MM.1S (cell line): ENCODE data around the gene HIGD1B.
A peak's percentile ranks its signal among the peaks of the same experiment; 100 is the strongest.

Source experiments
- DNase-seq: peaks from one replicate; pipeline ENCODE4 v3.0.0-alpha.2; 2015
- H2AFZ ChIP-seq: fragments of 300-600 bp; sonication (generic); 2 replicates; pipeline ENCODE4 v1.6.0; 2016; ENCODE audit warnings: antibody characterized with exemption, low read length
- H3F3A ChIP-seq: fragments of 300-600 bp; sonication (generic); 2 replicates; pipeline ENCODE4 v1.6.1; 2016; ENCODE audit warnings: mild to moderate bottlenecking, antibody characterized with exemption, low read length, moderate library complexity, mixed read lengths; ENCODE audit not compliant: insufficient read depth
- H3K27ac ChIP-seq: fragments of 300-600 bp; sonication (generic); 2 replicates; pipeline ENCODE4 v1.5.1; 2016; ENCODE audit warnings: mild to moderate bottlenecking, low read length
- H3K27me3 ChIP-seq: fragments of 300-600 bp; sonication (generic); replicated peaks from 2 replicates; pipeline ENCODE4 v1.6.0; 2016; ENCODE audit warnings: low read length; ENCODE audit not compliant: insufficient read depth
- H3K36me3 ChIP-seq: fragments of 300-600 bp; sonication (generic); replicated peaks from 2 replicates; pipeline ENCODE4 v1.6.1; 2016; ENCODE audit warnings: mild to moderate bottlenecking, low read length, mixed read lengths; ENCODE audit not compliant: insufficient read depth
- H3K4me1 ChIP-seq: fragments of 300-600 bp; sonication (generic); 2 replicates; pipeline ENCODE4 v1.6.1; 2016; ENCODE audit warnings: low read length, mixed read lengths
- H3K4me2 ChIP-seq: fragments of 300-600 bp; sonication (generic); 2 replicates; pipeline ENCODE4 v1.6.0; 2016; ENCODE audit warnings: low read depth, low read length
- H3K4me3 ChIP-seq: fragments of 300-600 bp; sonication (generic); 2 replicates; pipeline ENCODE4 v1.5.1; 2016; ENCODE audit warnings: low read length, mixed read lengths
- H3K79me2 ChIP-seq: fragments of 300-600 bp; sonication (generic); 2 replicates; pipeline ENCODE4 v1.6.1; 2016; ENCODE audit warnings: mixed run types, low read length, mixed read lengths
- H3K9ac ChIP-seq: fragments of 300-600 bp; sonication (generic); 2 replicates; pipeline ENCODE4 v1.6.1; 2016; ENCODE audit warnings: low read length, mixed read lengths
- H3K9me2 ChIP-seq: fragments of 300-600 bp; sonication (generic); replicated peaks from 2 replicates; pipeline ENCODE4 v1.6.1; 2016; ENCODE audit warnings: mild to moderate bottlenecking, low read length, mixed read lengths; ENCODE audit not compliant: insufficient read depth
- H3K9me3 ChIP-seq: fragments of 300-600 bp; sonication (generic); replicated peaks from 2 replicates; pipeline ENCODE4 v1.6.1; 2016; ENCODE audit warnings: mild to moderate bottlenecking, low read length, mixed read lengths; ENCODE audit not compliant: insufficient read depth
- H4K20me1 ChIP-seq: fragments of 300-600 bp; sonication (generic); 2 replicates; pipeline ENCODE4 v1.6.1; 2016; ENCODE audit warnings: mild to moderate bottlenecking, low read length, moderate library complexity, mixed read lengths; ENCODE audit not compliant: insufficient read depth
- EZH2 ChIP-seq: fragments of 300-600 bp; sonication (generic); optimal IDR thresholded peaks from 2 replicates; pipeline ENCODE3; 2017; ENCODE audit warnings: low read depth, mild to moderate bottlenecking, antibody characterized with exemption, low read length, mixed read lengths
- EZH2phosphoT487 ChIP-seq: fragments of 300-600 bp; sonication (generic); IDR thresholded peaks from 2 replicates; pipeline ENCODE4 v1.6.1; 2018; ENCODE audit warnings: antibody characterized with exemption, low read length
- TF ChIP-seq, protein P1 (sequence below): fragments of 300-600 bp; sonication (generic); IDR thresholded peaks from 2 replicates; pipeline ENCODE4 v1.5.1; 2016; ENCODE audit warnings: antibody characterized with exemption, low read length, mixed read lengths

Gene HIGD1B

DNA sequence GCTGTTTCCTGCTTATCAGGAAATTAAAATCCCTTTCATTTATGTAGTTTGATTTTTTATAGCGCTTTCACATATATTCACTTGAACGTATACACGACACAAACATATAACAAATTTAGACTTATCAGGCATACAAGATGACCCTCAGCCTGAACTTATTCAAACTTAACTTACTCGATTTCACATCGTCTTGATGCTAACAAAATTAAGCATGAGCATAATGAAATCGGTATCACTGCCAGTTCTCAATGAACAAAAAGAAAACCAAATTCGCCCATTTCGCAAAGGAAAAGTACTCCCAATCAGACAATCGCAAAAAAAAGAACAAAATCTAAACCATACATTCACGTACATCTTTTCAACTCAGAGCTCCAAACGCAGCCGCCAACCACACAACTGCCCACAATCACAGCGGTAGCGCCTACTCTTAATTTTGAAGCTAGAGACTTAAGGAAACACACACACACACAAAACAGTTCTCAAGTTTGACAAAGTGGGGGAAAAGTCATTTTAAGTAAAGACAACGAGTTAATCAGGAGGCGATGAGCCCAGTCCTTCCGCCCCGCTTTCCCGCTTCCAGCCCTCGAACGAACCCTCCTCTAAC, 18.7 kb upstream of the HIGD1B start:
- Histone ChIP-seq H3K4me2 (peak overlapping the region; percentile 72), H2AFZ (peak overlapping the region; percentile 86), H3K4me1 (no peaks in the 10 kb centered on the region), H3K36me3 (no peaks in the 10 kb centered on the region), H3K9me3 (no peaks in the 10 kb centered on the region), H4K20me1 (no peaks in the 10 kb centered on the region), H3K4me3 (peak overlapping the region; percentile 67), H3K9me2 (no peaks in the 10 kb centered on the region), H3F3A (no peaks in the 10 kb centered on the region), H3K9ac (peak overlapping the region; percentile 71), H3K27me3 (peaks cover 36% of the 10 kb centered on the region; the same call in 1 of the 2 replicates), H3K79me2 (peaks cover 12% of the 10 kb centered on the region), H3K27ac (no peak overlapping the region; the same call in 1 of the 2 replicates)
- TF ChIP-seq, protein P1, sequence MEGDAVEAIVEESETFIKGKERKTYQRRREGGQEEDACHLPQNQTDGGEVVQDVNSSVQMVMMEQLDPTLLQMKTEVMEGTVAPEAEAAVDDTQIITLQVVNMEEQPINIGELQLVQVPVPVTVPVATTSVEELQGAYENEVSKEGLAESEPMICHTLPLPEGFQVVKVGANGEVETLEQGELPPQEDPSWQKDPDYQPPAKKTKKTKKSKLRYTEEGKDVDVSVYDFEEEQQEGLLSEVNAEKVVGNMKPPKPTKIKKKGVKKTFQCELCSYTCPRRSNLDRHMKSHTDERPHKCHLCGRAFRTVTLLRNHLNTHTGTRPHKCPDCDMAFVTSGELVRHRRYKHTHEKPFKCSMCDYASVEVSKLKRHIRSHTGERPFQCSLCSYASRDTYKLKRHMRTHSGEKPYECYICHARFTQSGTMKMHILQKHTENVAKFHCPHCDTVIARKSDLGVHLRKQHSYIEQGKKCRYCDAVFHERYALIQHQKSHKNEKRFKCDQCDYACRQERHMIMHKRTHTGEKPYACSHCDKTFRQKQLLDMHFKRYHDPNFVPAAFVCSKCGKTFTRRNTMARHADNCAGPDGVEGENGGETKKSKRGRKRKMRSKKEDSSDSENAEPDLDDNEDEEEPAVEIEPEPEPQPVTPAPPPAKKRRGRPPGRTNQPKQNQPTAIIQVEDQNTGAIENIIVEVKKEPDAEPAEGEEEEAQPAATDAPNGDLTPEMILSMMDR, result no peak
- DNase-seq, result no peak

DNA sequence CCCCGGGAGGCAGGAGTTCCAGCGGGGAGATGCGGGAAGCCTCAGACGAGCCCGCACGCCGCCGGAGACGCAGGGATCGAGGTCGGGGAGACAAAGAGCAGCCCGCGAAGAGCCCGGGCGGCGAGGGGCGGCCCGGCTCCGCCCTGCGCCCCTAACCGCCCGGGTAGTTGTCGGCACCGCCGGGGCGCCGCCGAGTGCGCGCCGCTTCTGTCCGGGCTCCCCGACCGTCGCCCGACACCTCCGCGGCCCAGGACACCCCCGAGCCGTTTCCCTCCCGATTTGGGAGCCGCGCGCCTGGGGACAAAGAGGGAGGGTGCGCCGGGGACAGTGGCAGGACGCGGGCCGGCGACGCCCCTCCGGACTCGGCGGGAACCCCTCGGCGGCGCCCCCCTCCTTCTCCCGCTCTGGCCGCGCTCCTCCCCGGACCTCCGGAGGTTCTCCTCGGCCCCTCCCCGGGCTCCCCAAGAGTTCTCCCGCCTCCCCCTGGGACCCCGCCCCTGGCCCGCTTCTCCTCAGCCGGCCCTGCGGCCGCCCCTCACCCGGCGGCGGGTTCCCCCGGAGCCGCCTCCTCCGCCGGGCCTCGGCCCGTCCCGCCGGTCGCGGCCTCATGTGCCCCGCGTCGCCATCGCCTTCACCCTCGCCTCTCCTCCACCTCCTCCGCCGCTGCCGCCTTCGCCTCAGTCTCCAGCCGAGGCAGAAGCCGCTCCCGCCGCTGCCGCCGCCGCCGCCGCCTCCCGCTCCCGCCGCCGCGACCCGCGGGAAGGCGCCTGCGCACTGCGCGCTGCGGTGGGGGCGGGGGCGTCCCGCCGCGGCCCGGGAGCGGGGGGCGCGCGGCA, 17.9 kb upstream of the HIGD1B start, which contains the start of gene GJC1:
Gene GJC1, minus strand, starts transcription at position 765 of the 836 bp plus-strand sequence. CDS start 24,470 bp downstream, outside the sequence.
- no peak for TF ChIP-seq EZH2phosphoT487
- TF ChIP-seq, protein P1, result no peak
- TF ChIP-seq EZH2, result no peak
- Histone ChIP-seq H3K27me3 (peaks cover 36% of the 10 kb centered on the region; the same call in 1 of the 2 replicates), H3K36me3 (no peaks in the 10 kb centered on the region), H3K27ac (no peak within 1 kb of the TSS; the same call in 1 of the 2 replicates), H2AFZ (peak within 1 kb of the TSS; percentile 86), H3K79me2 (peaks cover 12% of the 10 kb centered on the region), H3K9ac (peak within 1 kb of the TSS; percentile 71), H3K9me2 (no peaks in the 10 kb centered on the region), H3K4me1 (no peaks in the 10 kb centered on the region), H4K20me1 (no peaks in the 10 kb centered on the region), H3F3A (no peaks in the 10 kb centered on the region), H3K4me3 (peak within 1 kb of the TSS; percentile 67), H3K9me3 (no peaks in the 10 kb centered on the region), H3K4me2 (peak within 1 kb of the TSS; percentile 72)
- DNase-seq, result peak; percentile 32

DNA sequence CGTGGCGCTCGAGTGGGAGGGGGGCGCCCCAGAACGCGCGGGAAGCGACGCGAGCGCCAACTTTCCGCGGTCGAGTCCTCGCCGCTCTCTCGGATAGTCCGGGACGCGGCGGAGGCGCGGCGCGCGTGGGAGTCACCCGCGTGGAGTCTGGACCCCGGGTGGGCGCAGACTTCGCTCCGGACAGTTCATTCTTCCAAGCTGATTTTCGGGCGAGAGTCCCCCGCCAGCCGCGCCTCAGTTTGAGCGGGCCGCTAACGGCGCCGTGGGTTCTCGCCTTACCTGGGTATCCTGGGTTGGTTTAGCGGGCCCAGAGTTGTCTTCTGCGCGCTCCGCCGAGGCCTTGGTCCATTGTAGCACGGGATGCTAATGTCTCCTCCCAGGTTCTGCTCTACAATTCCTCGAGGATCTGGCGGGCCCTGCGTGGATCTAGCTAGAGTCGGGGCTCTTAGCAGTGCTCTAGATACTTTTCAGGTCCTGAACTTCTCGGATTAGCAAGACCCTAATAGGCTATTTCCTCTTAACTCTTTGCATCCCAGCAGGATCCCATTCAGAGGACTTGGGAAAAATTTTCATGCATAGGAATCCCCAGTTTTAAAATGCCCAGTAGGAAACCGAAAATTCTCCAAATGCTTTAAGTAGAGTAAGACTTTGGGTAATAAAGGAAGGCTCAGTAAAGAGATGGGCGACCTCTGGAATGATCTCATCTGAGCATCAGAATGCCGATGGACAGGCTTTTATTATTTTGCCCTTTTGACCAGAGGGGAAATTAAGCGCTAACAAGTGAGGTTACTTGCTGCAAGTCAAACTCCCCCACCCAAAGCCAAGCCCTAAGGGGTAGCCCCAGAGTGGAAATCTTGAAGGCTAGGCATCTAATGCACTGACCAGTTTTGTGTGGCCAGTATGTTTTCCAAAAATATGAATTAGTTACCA, 17.1 kb upstream of the HIGD1B start:
- Histone ChIP-seq H3K79me2 (peaks cover 12% of the 10 kb centered on the region), H2AFZ (peak overlapping the region; percentile 59; the same call in 1 of the 2 replicates), H3K4me2 (peak overlapping the region; percentile 46), H3K4me3 (peak overlapping the region; percentile 47), H4K20me1 (no peaks in the 10 kb centered on the region), H3K27ac (no peak overlapping the region), H3K27me3 (peaks cover 36% of the 10 kb centered on the region; the same call in 1 of the 2 replicates), H3K9me3 (no peaks in the 10 kb centered on the region), H3F3A (no peaks in the 10 kb centered on the region), H3K9me2 (no peaks in the 10 kb centered on the region), H3K9ac (peak overlapping the region; percentile 44; the same call in 1 of the 2 replicates), H3K36me3 (no peaks in the 10 kb centered on the region), H3K4me1 (no peaks in the 10 kb centered on the region)
- no peak for TF ChIP-seq EZH2phosphoT487
- TF ChIP-seq, protein P1, result no peak
- no peak for TF ChIP-seq EZH2
- DNase-seq, result peak; percentile 18
